ENCODE results near the gene CCDC33.

CCDC33 gene

GRCh38 chr15:74337607-74338211 is 101.6 kb downstream of the CCDC33 start:
- Histone ChIP-seq H3K9me3 (peaks cover 8% of the 10 kb centered on the region; the same call in 1 of the 2 replicates), H3K27me3 (no peaks in the 10 kb centered on the region), H3K4me3 (no peak overlapping the region), H3K4me1 (no peaks in the 10 kb centered on the region), H4K20me1 (no peaks in the 10 kb centered on the region), H3K27ac (no peak overlapping the region), H3K9ac (no peak overlapping the region), H3K36me3 (no peaks in the 10 kb centered on the region), H3K4me2 (no peak overlapping the region)
- no peak for TF ChIP-seq Cebpa-rat (IDR thresholded peaks at IDR 0.05)

- Histone ChIP-seq H3K36me3 (no peaks in the 10 kb centered on the region), H3K27ac (no peak overlapping the region), H3K4me2 (no peak overlapping the region)
These were observed 102.5 kb downstream of the CCDC33 start for GRCh38 chr15:74338676-74339075.

GRCh38 chr15:74339371-74339770 is 103.2 kb downstream of the CCDC33 start:
- Histone ChIP-seq H3K4me2 (no peak overlapping the region), H3K36me3 (no peaks in the 10 kb centered on the region), H4K20me1 (no peaks in the 10 kb centered on the region), H3K27ac (no peak overlapping the region), H3K9me3 (peaks cover 3% of the 10 kb centered on the region; the same call in 1 of the 2 replicates), H3K9ac (no peak overlapping the region), H3K4me1 (no peaks in the 10 kb centered on the region), H3K27me3 (no peaks in the 10 kb centered on the region), H3K4me3 (no peak overlapping the region)
- no peak for TF ChIP-seq Cebpa-rat (IDR thresholded peaks at IDR 0.05)

More at GRCh38 chr15:74338676-74339075, 102.5 kb downstream of the CCDC33 start:
- peaks cover 8% of the 10 kb centered on the region; the same call in 1 of the 2 replicates for H3K9me3 ChIP-seq
- no peaks in the 10 kb centered on the region for H3K4me1 ChIP-seq
- TF ChIP-seq Cebpa-rat (IDR thresholded peaks at IDR 0.05), result no peak
- H3K27me3 ChIP-seq, result no peaks in the 10 kb centered on the region
- H3K4me3 ChIP-seq, result no peak overlapping the region
- H4K20me1 ChIP-seq, result no peaks in the 10 kb centered on the region
- H3K9ac ChIP-seq, result no peak overlapping the region

- no peaks in the 10 kb centered on the region for H3K9me3 ChIP-seq
- TF ChIP-seq Cebpa-rat (IDR thresholded peaks at IDR 0.05), result no peak
- no peaks in the 10 kb centered on the region for H3K4me1 ChIP-seq
- H3K27ac ChIP-seq, result no peak overlapping the region
- H3K27me3 ChIP-seq, result no peaks in the 10 kb centered on the region
- no peaks in the 10 kb centered on the region for H4K20me1 ChIP-seq
- H3K4me2 ChIP-seq, result no peak overlapping the region
- no peak overlapping the region for H3K4me3 ChIP-seq
- H3K36me3 ChIP-seq, result no peaks in the 10 kb centered on the region
- H3K9ac ChIP-seq, result no peak overlapping the region
These were observed 104.0 kb downstream of the CCDC33 start for GRCh38 chr15:74340150-74340549.

GRCh38 chr15:74343127-74343796 is 107.1 kb downstream of the CCDC33 start:
- no peaks in the 10 kb centered on the region for H3K9me3 ChIP-seq
- H3K36me3 ChIP-seq, result no peaks in the 10 kb centered on the region
- H3K27me3 ChIP-seq, result no peaks in the 10 kb centered on the region
- H3K9ac ChIP-seq, result no peak overlapping the region
- no peak overlapping the region for H3K4me3 ChIP-seq
- H4K20me1 ChIP-seq, result no peaks in the 10 kb centered on the region
- H3K4me1 ChIP-seq, result no peaks in the 10 kb centered on the region
- no peak for TF ChIP-seq Cebpa-rat (IDR thresholded peaks at IDR 0.05)
- no peak overlapping the region for H3K27ac ChIP-seq
- H3K4me2 ChIP-seq, result no peak overlapping the region

GRCh38 chr15:74343797-74344127 is 107.6 kb downstream of the CCDC33 start:
- Histone ChIP-seq H3K36me3 (no peaks in the 10 kb centered on the region), H3K4me2 (no peak overlapping the region), H3K9me3 (no peaks in the 10 kb centered on the region), H3K27ac (no peak overlapping the region), H3K27me3 (no peaks in the 10 kb centered on the region), H3K4me3 (no peak overlapping the region), H3K9ac (no peak overlapping the region), H4K20me1 (no peaks in the 10 kb centered on the region), H3K4me1 (no peaks in the 10 kb centered on the region)
- TF ChIP-seq Cebpa-rat (IDR thresholded peaks at IDR 0.05), result no peak

- H3K4me3 ChIP-seq, result no peak overlapping the region
- TF ChIP-seq Cebpa-rat (IDR thresholded peaks at IDR 0.05), result no peak
- H3K36me3 ChIP-seq, result no peaks in the 10 kb centered on the region
- H3K9ac ChIP-seq, result no peak overlapping the region
- no peaks in the 10 kb centered on the region for H3K4me1 ChIP-seq
- no peaks in the 10 kb centered on the region for H4K20me1 ChIP-seq
- no peak overlapping the region for H3K27ac ChIP-seq
- no peaks in the 10 kb centered on the region for H3K27me3 ChIP-seq
- no peak overlapping the region for H3K4me2 ChIP-seq
- no peaks in the 10 kb centered on the region for H3K9me3 ChIP-seq
These were observed 108.9 kb downstream of the CCDC33 start for GRCh38 chr15:74345051-74345450.

GRCh38 chr15:74347757-74348250 is 111.7 kb downstream of the CCDC33 start:
- Histone ChIP-seq H3K9ac (no peak overlapping the region), H4K20me1 (no peaks in the 10 kb centered on the region), H3K9me3 (no peaks in the 10 kb centered on the region), H3K27ac (no peak overlapping the region), H3K4me2 (no peak overlapping the region), H3K4me1 (no peaks in the 10 kb centered on the region), H3K36me3 (no peaks in the 10 kb centered on the region), H3K4me3 (no peak overlapping the region), H3K27me3 (no peaks in the 10 kb centered on the region)
- no peak for TF ChIP-seq Cebpa-rat (IDR thresholded peaks at IDR 0.05)

GRCh38 chr15:74349241-74349778 is 113.2 kb downstream of the CCDC33 start:
- no peak overlapping the region for H3K4me3 ChIP-seq
- TF ChIP-seq Cebpa-rat (IDR thresholded peaks at IDR 0.05), result no peak

More at GRCh38 chr15:74349241-74349778, 113.2 kb downstream of the CCDC33 start:
- Histone ChIP-seq H4K20me1 (no peaks in the 10 kb centered on the region), H3K27me3 (no peaks in the 10 kb centered on the region), H3K9me3 (peaks cover 9% of the 10 kb centered on the region), H3K4me1 (no peaks in the 10 kb centered on the region), H3K4me2 (no peak overlapping the region), H3K27ac (no peak overlapping the region), H3K36me3 (no peaks in the 10 kb centered on the region), H3K9ac (no peak overlapping the region)

Data from BLaER1 (cell line).